ENCODE measurements around the gene SLC2A11. TPM values are rescaled to one million over a fixed set of nuclear protein-coding genes. Genes with fewer than 3 reads are reported as not detected.

SLC2A11 gene
- 11.4 TPM for total RNA-seq

GRCh38 chr22:23857606-23858483 lies at the start of gene SLC2A11:
TSS of gene SLC2A11 (plus strand) at chr22:23857875. CDS start at chr22:23858000, 125 bp downstream.
- peak; percentile 90 to 94 for DNase-seq (ENCODE audit: low spot score in 2 of 2)
- FAIRE-seq = no peak

- no peak for FAIRE-seq
- no peak for DNase-seq (ENCODE audit: low spot score in 2 of 2)
Measured at GRCh38 chr22:23812378-23812777, 45.3 kb upstream of the SLC2A11 start.

- FAIRE-seq (no peak), DNase-seq (ENCODE audit: low spot score in 2 of 2) (no peak)
Measured at GRCh38 chr22:23815541-23816155, 42.0 kb upstream of the SLC2A11 start.

GRCh38 chr22:23816156-23816976 lies 41.3 kb upstream of the SLC2A11 start:
- DNase-seq (ENCODE audit: low spot score in 2 of 2) (no peak), FAIRE-seq (no peak)

GRCh38 chr22:23817146-23817545 lies 40.5 kb upstream of the SLC2A11 start:
- no peak for FAIRE-seq
- DNase-seq (ENCODE audit: low spot score in 2 of 2) = no peak

- no peak for FAIRE-seq
- no peak for DNase-seq (ENCODE audit: low spot score in 2 of 2)
Measured at GRCh38 chr22:23818541-23818940, 39.1 kb upstream of the SLC2A11 start.

GRCh38 chr22:23820748-23821211 lies 36.9 kb upstream of the SLC2A11 start:
- FAIRE-seq (no peak), DNase-seq (ENCODE audit: low spot score in 2 of 2) (no peak)

- DNase-seq (ENCODE audit: low spot score in 2 of 2) = no peak
Measured at GRCh38 chr22:23822101-23822671, 35.5 kb upstream of the SLC2A11 start.

GRCh38 chr22:23823331-23823791 lies 34.3 kb upstream of the SLC2A11 start:
- FAIRE-seq (no peak), DNase-seq (ENCODE audit: low spot score in 2 of 2) (no peak)

More at GRCh38 chr22:23822101-23822671, 35.5 kb upstream of the SLC2A11 start:
- FAIRE-seq = no peak

- no peak for DNase-seq (ENCODE audit: low spot score in 2 of 2)
- FAIRE-seq = no peak
Measured at GRCh38 chr22:23824476-23825245, 33.0 kb upstream of the SLC2A11 start.

GRCh38 chr22:23825246-23825905 lies 32.3 kb upstream of the SLC2A11 start:
- no peak for DNase-seq (ENCODE audit: low spot score in 2 of 2)
- FAIRE-seq = no peak

GRCh38 chr22:23826510-23827350 lies 30.9 kb upstream of the SLC2A11 start:
- FAIRE-seq (no peak), DNase-seq (ENCODE audit: low spot score in 2 of 2) (no peak)

- FAIRE-seq = no peak
- no peak for DNase-seq (ENCODE audit: low spot score in 2 of 2)
Measured at GRCh38 chr22:23827351-23827995, 30.2 kb upstream of the SLC2A11 start.

GRCh38 chr22:23828800-23829680 lies 28.6 kb upstream of the SLC2A11 start:
- DNase-seq (ENCODE audit: low spot score in 2 of 2) (no peak), FAIRE-seq (no peak)

- FAIRE-seq (no peak), DNase-seq (ENCODE audit: low spot score in 2 of 2) (no peak)
Measured at GRCh38 chr22:23829845-23830372, 27.8 kb upstream of the SLC2A11 start.

- DNase-seq (ENCODE audit: low spot score in 2 of 2) = no peak
- FAIRE-seq = no peak
Measured at GRCh38 chr22:23831261-23831660, 26.4 kb upstream of the SLC2A11 start.
